ENCODE data around the gene VPS37C.
A peak's percentile ranks its signal among the peaks of the same experiment; 100 is the strongest.

VPS37C gene

DNA sequence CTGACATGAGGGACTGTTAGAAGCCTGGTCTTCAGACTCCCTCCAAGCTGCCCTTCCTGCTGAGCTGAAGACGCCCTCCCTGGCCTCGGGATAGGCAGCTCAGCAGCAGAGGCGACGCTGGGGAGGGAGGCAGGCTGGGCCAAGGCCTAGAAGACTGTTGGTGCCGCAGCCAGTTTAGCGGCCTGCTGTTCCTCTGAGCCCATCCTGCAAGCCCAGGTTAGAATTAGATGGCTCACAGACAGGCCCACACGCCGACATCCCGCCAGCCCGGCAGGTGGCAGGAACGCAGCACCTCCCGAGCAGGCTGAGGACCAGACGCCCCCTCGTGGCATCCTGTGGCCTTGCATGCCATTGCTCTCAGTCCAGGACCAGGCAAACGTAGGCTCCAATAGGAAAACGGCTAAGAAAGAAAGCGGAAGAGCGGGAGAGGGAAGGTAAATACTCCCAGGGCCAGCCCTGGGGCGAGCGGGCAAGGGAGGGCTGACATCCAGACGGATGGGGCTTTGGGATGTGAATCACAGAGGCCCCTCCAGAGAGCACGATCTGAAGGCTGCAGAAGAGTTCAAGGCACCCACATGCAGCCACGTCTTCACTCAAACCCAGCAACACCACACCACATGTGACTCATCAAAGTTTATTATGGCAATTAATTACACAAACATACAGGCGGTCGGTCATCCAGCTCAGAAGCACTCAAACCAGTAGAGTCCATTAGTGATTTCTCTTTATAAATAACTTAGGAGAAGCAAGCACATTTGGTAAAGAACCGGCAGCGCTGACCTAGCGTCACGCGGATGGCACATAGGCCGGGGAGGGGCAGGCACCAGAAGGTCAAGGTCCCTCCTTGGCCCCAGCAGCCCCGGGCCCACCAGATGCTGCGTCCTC, 31.3 kb downstream of the VPS37C start:
- DNase-seq (ENCODE audit: insufficient read length, low spot score) (peak; percentile 100), FAIRE-seq (no peak)
- TF ChIP-seq, protein P1, sequence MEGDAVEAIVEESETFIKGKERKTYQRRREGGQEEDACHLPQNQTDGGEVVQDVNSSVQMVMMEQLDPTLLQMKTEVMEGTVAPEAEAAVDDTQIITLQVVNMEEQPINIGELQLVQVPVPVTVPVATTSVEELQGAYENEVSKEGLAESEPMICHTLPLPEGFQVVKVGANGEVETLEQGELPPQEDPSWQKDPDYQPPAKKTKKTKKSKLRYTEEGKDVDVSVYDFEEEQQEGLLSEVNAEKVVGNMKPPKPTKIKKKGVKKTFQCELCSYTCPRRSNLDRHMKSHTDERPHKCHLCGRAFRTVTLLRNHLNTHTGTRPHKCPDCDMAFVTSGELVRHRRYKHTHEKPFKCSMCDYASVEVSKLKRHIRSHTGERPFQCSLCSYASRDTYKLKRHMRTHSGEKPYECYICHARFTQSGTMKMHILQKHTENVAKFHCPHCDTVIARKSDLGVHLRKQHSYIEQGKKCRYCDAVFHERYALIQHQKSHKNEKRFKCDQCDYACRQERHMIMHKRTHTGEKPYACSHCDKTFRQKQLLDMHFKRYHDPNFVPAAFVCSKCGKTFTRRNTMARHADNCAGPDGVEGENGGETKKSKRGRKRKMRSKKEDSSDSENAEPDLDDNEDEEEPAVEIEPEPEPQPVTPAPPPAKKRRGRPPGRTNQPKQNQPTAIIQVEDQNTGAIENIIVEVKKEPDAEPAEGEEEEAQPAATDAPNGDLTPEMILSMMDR (IDR thresholded peaks at IDR 0.05; ENCODE audit: insufficient read depth, missing control alignments): peak; percentile 99

DNA sequence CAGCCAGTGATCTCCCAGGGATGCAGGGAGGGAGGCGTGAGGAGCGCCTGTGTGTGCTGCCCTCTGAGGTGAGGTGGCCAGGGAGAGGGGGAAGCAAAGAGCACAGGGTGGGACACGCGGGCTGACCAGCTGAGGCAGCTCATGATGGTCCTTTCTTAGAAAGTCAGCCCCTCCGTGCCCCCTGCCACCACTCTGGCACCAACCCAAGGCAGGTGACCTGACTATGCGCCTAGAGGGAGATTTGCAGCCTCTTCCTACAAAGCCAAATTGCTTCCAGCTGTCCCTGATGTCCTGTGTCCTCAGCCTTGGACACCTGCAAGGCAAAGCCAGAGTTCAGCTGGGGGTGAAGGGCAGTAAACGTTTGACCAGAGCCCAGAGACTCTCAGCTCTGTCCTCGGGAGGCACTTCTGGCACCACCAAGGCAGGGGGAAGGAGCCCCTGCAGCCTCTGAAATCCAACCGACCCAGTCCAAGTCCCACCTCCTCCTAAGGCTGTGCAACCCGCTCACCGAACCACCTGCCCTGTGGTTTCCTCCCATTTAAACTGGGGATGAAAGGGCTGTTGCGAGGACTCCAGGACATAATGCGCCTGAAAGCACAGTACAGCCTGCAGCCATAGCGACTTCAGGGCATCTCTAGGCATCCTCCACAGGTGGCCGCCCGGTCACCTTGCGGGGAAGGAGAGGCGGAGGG, 32.1 kb downstream of the VPS37C start:
- FAIRE-seq (no peak), DNase-seq (ENCODE audit: insufficient read length, low spot score) (no peak)

GRCh38 chr11:61127991-61128390, 33.2 kb downstream of the VPS37C start:
- TF ChIP-seq, protein P1 (IDR thresholded peaks at IDR 0.05; ENCODE audit: insufficient read depth, missing control alignments): no peak
- no peak for FAIRE-seq
- DNase-seq (ENCODE audit: insufficient read length, low spot score): no peak

More for the DNA sequence above, 32.1 kb downstream of the VPS37C start:
- TF ChIP-seq, protein P1 (IDR thresholded peaks at IDR 0.05; ENCODE audit: insufficient read depth, missing control alignments): no peak

GRCh38 chr11:61126256-61126655, 35.0 kb downstream of the VPS37C start:
- FAIRE-seq (no peak), DNase-seq (ENCODE audit: insufficient read length, low spot score) (no peak)
- TF ChIP-seq, protein P1 (IDR thresholded peaks at IDR 0.05; ENCODE audit: insufficient read depth, missing control alignments): no peak

- no peak for FAIRE-seq
- TF ChIP-seq, protein P1 (IDR thresholded peaks at IDR 0.05; ENCODE audit: insufficient read depth, missing control alignments): no peak
- DNase-seq (ENCODE audit: insufficient read length, low spot score): no peak
Observed at GRCh38 chr11:61125310-61125684, 35.9 kb downstream of the VPS37C start.

- no peak for FAIRE-seq
- TF ChIP-seq, protein P1 (IDR thresholded peaks at IDR 0.05; ENCODE audit: insufficient read depth, missing control alignments): no peak
- no peak for DNase-seq (ENCODE audit: insufficient read length, low spot score)
Observed at GRCh38 chr11:61124574-61125309, 36.5 kb downstream of the VPS37C start.

All from D721Med (cell line).